COLO668 (cell line): ENCODE results near the gene KRTAP5-6.

Experiments used
- DNase-seq: peaks from one replicate; lab custom pipeline; 2025; ENCODE audit not compliant: unreplicated experiment; lab: John Stamatoyannopoulos, UW

KRTAP5-6 gene

GRCh38 chr11:1746511-1746931 lies 49.5 kb downstream of the KRTAP5-6 start:
- DNase-seq, result no peak

DNA sequence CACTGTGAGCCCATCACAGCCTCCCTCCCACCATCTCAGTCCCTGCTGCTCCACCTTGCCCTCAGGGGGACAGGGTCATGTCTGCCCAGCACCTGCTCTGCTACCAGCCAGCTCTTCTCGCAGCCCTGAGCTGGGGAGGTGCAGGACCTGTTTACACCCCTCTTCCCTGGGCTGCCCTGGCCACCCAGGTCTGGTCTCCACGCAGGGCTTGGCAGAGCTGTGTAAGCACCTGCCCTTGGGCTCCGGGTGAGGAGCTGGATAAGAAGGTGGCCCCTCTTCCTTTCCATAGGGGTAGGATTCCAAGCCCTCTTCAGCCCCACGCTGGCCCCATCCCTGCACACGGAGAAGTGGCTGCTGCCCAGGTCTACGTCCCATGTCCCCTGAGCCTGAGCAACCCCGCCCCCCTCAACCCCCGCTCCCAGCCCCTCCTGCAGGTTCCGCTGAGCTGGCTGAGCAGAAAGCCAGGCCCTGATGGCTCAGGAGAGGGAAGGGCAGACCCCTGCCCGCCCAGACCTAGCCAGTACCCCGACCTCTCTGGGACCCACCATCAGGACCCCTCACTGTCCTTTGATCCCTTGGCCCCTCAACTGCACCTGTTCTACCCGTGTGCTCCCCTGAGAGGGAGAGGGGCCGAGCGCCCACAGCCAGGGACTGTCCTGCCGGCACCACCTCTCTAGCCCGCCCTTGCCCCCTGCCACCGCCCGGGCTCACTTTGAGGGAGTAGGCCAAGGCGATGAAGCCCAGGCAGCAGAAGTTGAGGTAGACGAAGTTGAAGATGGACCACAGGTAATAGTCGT lies 50.2 kb downstream of the KRTAP5-6 start:
- no peak for DNase-seq
